ENCODE results near the gene TMEM132E. TPM values are rescaled to one million over a fixed set of nuclear protein-coding genes. Genes with fewer than 3 reads are reported as not detected.

TMEM132E gene
- total RNA-seq, 1 donor from 2014 or later: not detected

DNA sequence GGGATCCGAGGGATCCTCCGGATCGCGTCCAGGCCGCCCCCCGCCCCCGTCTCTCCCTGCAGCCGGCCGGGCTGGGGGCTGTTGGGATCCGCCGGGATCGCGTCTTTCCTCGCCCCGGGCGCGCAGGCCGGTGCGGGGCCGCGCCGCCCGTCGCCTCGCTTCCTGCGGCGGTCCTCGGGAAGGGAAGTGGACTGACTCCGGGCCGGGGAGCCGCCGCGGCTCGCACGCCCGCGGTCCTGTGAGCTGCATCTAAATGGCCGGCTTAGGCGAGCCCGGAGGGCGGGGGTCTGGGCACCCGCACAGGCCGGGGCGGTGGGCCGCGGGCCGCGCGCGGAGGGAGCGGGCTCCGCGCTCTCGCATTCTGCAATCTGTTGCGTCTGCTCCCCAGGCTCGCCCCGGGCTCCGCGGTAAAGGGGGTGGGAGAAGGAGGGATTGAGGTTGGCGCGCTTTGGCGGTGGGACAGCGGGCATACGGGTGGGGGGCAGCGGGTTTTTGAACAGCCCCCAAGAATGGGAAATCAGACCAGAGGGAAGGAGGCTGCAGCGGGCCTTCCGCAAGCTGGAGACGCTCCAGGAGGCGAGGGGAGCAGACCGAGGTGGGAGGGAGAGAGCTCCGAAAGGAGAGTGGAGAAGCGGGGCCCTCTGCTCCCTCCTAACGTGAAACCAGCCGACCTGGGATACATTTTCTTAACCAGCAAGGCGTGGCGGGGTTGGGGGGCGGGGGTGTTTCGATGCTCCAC, 2.2 kb downstream of the TMEM132E start:
- no peak for DNase-seq (ENCODE audit: extremely low spot score in 2 of 2)
- Histone ChIP-seq H3K36me3 (no peaks in the 10 kb centered on the region), H3K27me3 (peaks cover 17% of the 10 kb centered on the region), H3K27ac (no peak overlapping the region), H3K4me1 (peaks cover 31% of the 10 kb centered on the region), H3K4me3 (peak overlapping the region; percentile 47 to 49), H3K9me3 (no peaks in the 10 kb centered on the region)
- TF ChIP-seq POLR2A (IDR thresholded peaks at IDR 0.05): no peak
- TF ChIP-seq, protein P1, sequence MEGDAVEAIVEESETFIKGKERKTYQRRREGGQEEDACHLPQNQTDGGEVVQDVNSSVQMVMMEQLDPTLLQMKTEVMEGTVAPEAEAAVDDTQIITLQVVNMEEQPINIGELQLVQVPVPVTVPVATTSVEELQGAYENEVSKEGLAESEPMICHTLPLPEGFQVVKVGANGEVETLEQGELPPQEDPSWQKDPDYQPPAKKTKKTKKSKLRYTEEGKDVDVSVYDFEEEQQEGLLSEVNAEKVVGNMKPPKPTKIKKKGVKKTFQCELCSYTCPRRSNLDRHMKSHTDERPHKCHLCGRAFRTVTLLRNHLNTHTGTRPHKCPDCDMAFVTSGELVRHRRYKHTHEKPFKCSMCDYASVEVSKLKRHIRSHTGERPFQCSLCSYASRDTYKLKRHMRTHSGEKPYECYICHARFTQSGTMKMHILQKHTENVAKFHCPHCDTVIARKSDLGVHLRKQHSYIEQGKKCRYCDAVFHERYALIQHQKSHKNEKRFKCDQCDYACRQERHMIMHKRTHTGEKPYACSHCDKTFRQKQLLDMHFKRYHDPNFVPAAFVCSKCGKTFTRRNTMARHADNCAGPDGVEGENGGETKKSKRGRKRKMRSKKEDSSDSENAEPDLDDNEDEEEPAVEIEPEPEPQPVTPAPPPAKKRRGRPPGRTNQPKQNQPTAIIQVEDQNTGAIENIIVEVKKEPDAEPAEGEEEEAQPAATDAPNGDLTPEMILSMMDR (IDR thresholded peaks at IDR 0.05): no peak
- no peak for TF ChIP-seq POLR2AphosphoS5 (IDR thresholded peaks at IDR 0.05; ENCODE audit: insufficient read depth in 1 of 2, low read depth in 1 of 2)
- intact Hi-C loops (cut with DNase I): no loop called here

DNA sequence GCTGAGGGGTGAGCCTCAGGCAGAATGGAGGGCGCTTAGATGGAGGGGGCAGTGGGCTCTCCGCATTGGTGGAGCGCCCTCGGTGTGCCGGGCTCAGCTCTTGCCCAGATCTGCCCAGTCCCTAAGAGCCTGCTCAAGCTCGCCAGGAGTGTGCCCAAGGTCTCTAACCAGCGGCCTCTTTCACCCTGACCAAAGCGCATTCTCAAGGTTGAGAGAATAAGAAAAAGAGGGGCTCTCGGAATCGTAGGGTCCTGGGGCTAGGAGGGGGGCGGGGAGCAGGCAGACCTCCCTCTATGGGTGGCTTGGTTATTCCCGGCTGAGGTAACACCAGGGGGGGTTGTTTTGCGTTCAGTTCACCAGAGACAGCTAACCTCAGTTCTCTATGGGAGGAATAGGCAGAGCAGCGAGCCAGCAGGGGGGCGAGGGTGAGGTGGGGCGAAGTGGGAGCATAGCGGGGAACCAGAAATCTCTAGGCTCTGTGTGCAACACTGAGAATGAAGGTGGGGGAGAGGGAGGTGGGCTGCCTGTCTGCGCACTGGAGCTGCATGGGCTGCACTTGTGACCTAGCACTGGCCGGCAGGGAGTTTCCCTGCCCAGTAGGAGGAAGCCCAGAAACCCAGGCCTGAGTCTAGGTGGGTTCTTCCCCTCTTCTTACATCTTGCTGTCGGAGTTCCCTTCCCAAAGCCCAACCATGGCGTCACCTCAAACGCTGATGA, 3.0 kb downstream of the TMEM132E start:
- Histone ChIP-seq H3K27me3 (peaks cover 17% of the 10 kb centered on the region), H3K4me3 (no peak overlapping the region), H3K27ac (no peak overlapping the region), H3K4me1 (peaks cover 31% of the 10 kb centered on the region), H3K9me3 (no peaks in the 10 kb centered on the region), H3K36me3 (no peaks in the 10 kb centered on the region)
- DNase-seq (ENCODE audit: extremely low spot score in 2 of 2): no peak
- TF ChIP-seq POLR2AphosphoS5 (IDR thresholded peaks at IDR 0.05; ENCODE audit: insufficient read depth in 1 of 2, low read depth in 1 of 2) (no peak), POLR2A (IDR thresholded peaks at IDR 0.05) (no peak)
- TF ChIP-seq, protein P1 (IDR thresholded peaks at IDR 0.05): no peak
- intact Hi-C loops (cut with DNase I): no loop called here

DNA sequence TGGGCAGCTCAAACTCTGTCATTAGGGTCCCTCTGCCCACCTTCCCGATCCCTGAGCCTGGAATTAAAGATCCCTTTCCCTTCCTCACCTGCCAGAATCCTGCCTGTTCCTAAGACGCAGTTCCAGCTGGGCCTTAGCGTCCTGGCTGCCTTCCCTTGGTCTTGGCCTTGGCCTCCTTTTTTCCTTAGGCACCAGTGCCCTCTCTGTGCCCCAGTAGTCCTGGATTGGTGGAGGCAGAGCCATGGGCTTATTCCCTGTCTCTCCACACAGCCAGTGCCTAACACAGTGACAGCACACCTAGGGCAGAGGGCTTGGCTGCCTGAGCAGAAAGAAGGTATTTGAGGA, 3.5 kb downstream of the TMEM132E start:
- no peak for DNase-seq (ENCODE audit: extremely low spot score in 2 of 2)
- Histone ChIP-seq H3K4me1 (peaks cover 31% of the 10 kb centered on the region), H3K9me3 (no peaks in the 10 kb centered on the region), H3K4me3 (no peak overlapping the region), H3K36me3 (no peaks in the 10 kb centered on the region), H3K27ac (no peak overlapping the region), H3K27me3 (peaks cover 17% of the 10 kb centered on the region)
- intact Hi-C loops (cut with DNase I): no loop called here
- no peak for TF ChIP-seq POLR2AphosphoS5 (IDR thresholded peaks at IDR 0.05; ENCODE audit: insufficient read depth in 1 of 2, low read depth in 1 of 2)
- no peak for TF ChIP-seq POLR2A (IDR thresholded peaks at IDR 0.05)
- TF ChIP-seq, protein P1 (IDR thresholded peaks at IDR 0.05): no peak

DNA sequence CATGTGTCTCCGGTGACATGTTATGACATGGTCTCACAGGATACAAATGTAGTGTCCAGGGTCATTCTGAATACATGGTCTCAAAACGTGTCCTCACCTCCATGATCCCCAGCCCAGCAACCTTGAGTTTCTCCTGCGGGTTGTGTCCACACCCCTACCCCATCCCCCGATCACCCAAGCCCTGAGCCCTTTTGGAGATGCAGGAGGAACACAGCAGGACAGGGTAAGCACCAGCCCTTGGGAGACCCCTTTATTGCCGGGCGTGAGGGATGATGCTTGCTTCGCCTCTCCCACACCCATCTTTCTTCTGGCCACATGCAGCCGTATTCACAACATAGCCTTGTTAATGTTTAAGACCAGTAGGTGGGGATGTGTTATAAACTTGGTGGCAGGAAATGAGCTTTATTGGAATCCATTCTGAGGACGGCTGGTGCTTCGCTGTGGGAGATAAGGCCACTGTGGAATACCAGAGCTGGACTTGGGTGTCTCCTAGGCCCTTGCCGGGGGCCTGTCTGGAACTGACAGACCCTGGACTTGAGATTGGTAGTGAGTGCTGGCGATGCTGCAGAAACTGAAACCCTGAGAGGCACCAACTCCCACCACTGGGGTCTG, 5.5 kb downstream of the TMEM132E start:
- Histone ChIP-seq H3K4me1 (peaks cover 20% of the 10 kb centered on the region), H3K4me3 (no peak overlapping the region), H3K27me3 (peaks cover 12% of the 10 kb centered on the region), H3K36me3 (no peaks in the 10 kb centered on the region), H3K9me3 (no peaks in the 10 kb centered on the region), H3K27ac (no peak overlapping the region)
- intact Hi-C loops (cut with DNase I): no loop called here
- no peak for DNase-seq (ENCODE audit: extremely low spot score in 2 of 2)
- no peak for TF ChIP-seq POLR2A (IDR thresholded peaks at IDR 0.05)
- no peak for TF ChIP-seq POLR2AphosphoS5 (IDR thresholded peaks at IDR 0.05; ENCODE audit: insufficient read depth in 1 of 2, low read depth in 1 of 2)
- TF ChIP-seq, protein P1 (IDR thresholded peaks at IDR 0.05): no peak

Measured in vagina (tissue), 2 donors.